Activated CD8-positive, alpha-beta memory T cell treated with anti-CD3 and anti-CD28 coated beads for 48 hours (primary cell): ENCODE data around the gene ZBTB32.
"Not testable (repeated sequence)": the region's sequence is repeated elsewhere in the genome, so short reads cannot be mapped to it uniquely, and the experiment has no call there.

Experiments
- DNase-seq, 3 experiments: peaks; one replicate each; pipeline ENCODE4 v3.0.0-alpha.2; 2020; ENCODE audit warnings: low read depth in 2 of 3, low spot score in 2 of 3

ZBTB32 gene

GRCh38 chr19:35720163-35720524 is 15.8 kb downstream of the ZBTB32 start:
- no peak for DNase-seq

- no peak for DNase-seq
Measured at GRCh38 chr19:35720648-35721047, 16.3 kb downstream of the ZBTB32 start.

- DNase-seq: no peak
Measured at GRCh38 chr19:35721374-35721773, 17.0 kb downstream of the ZBTB32 start.

GRCh38 chr19:35722461-35722860 is 18.1 kb downstream of the ZBTB32 start:
- no peak for DNase-seq

GRCh38 chr19:35722897-35723296 is 18.5 kb downstream of the ZBTB32 start:
- DNase-seq: no peak

GRCh38 chr19:35723671-35724070 is 19.3 kb downstream of the ZBTB32 start:
- no peak for DNase-seq

GRCh38 chr19:35724132-35724531 is 19.8 kb downstream of the ZBTB32 start:
- DNase-seq: not testable (repeated sequence)

GRCh38 chr19:35724560-35724959 is 20.2 kb downstream of the ZBTB32 start:
- no peak for DNase-seq

GRCh38 chr19:35725216-35725861 is 21.0 kb downstream of the ZBTB32 start:
- DNase-seq: no peak

- no peak for DNase-seq
Measured at GRCh38 chr19:35727053-35727955, 22.9 kb downstream of the ZBTB32 start.

GRCh38 chr19:35727956-35728706 is 23.8 kb downstream of the ZBTB32 start:
- no peak for DNase-seq

- DNase-seq: no peak
Measured at GRCh38 chr19:35729021-35729420, 24.7 kb downstream of the ZBTB32 start.

- DNase-seq: no peak
Measured at GRCh38 chr19:35729763-35730162, 25.4 kb downstream of the ZBTB32 start.

- no peak for DNase-seq
Measured at GRCh38 chr19:35730326-35730725, 26.0 kb downstream of the ZBTB32 start.

GRCh38 chr19:35731353-35731752 is 27.0 kb downstream of the ZBTB32 start:
- no peak for DNase-seq

GRCh38 chr19:35731779-35732405 is 27.5 kb downstream of the ZBTB32 start:
- DNase-seq: no peak

GRCh38 chr19:35732540-35733179 is 28.3 kb downstream of the ZBTB32 start:
- DNase-seq: no peak

- DNase-seq: no peak
Measured at GRCh38 chr19:35733180-35734125, 29.1 kb downstream of the ZBTB32 start.

- DNase-seq: no peak
Measured at GRCh38 chr19:35734273-35734672, 29.9 kb downstream of the ZBTB32 start.

GRCh38 chr19:35734889-35735288 is 30.5 kb downstream of the ZBTB32 start:
- DNase-seq: no peak
